Subcutaneous adipose tissue (tissue), 4 donors: ENCODE results near the gene ARMH2. TPM values are rescaled to one million over a fixed set of nuclear protein-coding genes. Genes with fewer than 3 reads are reported as not detected.

Source experiments
- total RNA-seq, 4 donors: library from RNA; depleted of rRNA; stranded (reverse); fragments of >200 nt; gene quantifications; one replicate each; pipeline ENCODE4 v1.1.0, GENCODE V29; 2016
- TF ChIP-seq, protein P1 (sequence below): fragments of 450-650 bp; IDR thresholded peaks from one replicate; pipeline ENCODE4 v1.5.1; 2016; ENCODE audit warnings: low read depth, mild to moderate bottlenecking, control low read depth, antibody characterized with exemption, moderate library complexity

Gene ARMH2
- total RNA-seq, 4 donors from 2014 or later, result not detected

DNA sequence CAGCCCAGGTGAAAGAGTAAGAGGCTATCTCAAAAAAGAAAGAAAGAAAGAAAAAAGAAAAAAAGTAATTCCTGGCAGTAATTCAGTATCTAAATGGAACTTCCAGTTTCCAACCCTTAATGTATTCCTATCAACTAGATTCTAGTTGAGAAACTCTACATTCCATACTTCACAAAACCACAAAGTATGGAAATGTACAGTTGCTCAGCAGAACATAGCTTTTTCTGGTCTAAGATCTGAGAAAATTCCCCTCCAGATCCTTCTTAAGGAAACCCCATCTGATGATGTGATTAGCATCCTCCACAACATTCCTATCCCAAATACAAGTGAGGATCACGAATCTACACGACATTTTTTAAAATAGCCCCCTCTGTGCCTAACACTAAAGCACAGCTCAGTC lies 3.6 kb downstream of the ARMH2 start:
- TF ChIP-seq, protein P1, sequence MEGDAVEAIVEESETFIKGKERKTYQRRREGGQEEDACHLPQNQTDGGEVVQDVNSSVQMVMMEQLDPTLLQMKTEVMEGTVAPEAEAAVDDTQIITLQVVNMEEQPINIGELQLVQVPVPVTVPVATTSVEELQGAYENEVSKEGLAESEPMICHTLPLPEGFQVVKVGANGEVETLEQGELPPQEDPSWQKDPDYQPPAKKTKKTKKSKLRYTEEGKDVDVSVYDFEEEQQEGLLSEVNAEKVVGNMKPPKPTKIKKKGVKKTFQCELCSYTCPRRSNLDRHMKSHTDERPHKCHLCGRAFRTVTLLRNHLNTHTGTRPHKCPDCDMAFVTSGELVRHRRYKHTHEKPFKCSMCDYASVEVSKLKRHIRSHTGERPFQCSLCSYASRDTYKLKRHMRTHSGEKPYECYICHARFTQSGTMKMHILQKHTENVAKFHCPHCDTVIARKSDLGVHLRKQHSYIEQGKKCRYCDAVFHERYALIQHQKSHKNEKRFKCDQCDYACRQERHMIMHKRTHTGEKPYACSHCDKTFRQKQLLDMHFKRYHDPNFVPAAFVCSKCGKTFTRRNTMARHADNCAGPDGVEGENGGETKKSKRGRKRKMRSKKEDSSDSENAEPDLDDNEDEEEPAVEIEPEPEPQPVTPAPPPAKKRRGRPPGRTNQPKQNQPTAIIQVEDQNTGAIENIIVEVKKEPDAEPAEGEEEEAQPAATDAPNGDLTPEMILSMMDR, result no peak

- TF ChIP-seq, protein P1, result no peak
These were observed 10.6 kb downstream of the ARMH2 start for GRCh38 chr6:24788031-24788665.

- TF ChIP-seq, protein P1, result no peak
These were observed 18.5 kb downstream of the ARMH2 start for GRCh38 chr6:24780206-24780605.

DNA sequence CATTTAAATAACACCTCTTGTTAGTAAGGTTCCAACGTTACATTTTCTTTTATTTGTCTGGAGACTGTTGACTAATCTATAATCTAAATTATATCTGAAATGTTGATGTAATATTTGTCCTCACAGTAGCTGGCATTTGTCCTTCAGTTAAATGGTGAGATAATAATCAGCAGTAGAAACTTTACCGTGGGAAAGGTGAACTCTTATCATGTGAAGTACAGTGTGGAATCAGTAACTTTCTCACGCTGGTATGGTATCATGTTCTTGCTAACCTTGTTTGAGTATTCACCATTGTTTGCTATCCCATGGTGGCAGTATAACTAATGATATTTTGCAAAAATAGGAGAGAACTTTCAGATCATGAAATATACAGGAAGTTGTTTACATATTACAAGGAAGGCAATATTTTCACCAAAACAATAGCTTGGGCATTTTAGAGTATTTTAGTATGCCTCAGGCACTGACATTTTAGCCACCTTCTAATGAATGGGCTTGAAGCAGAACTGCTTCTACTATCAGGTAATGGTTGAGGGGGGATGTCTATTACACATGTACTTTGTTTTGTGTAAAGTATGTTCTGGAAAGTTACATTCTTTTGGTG lies 19.2 kb downstream of the ARMH2 start:
- TF ChIP-seq, protein P1, result no peak

- TF ChIP-seq, protein P1, result no peak
These were observed 19.8 kb downstream of the ARMH2 start for GRCh38 chr6:24778878-24779277.

GRCh38 chr6:24778121-24778520 lies 20.6 kb downstream of the ARMH2 start:
- TF ChIP-seq, protein P1, result no peak

DNA sequence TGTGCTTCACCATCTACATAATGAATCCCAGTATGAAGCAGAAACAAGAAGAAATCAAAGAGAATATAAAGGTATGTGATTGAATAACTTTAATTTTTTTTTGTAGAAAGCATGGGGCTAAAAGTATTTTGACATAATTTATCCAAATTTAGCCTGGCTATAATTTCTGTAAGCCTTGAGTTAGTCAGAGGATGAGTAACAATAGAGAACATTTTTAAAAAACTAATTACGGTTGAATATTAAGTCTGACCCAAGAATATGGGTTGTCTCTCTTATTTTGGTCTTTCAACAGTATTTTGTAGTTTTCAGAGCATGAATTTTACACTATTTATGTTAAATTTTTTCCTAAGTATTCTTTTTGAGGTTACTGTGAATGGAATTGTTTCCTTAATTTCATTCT lies 21.5 kb downstream of the ARMH2 start:
- TF ChIP-seq, protein P1, result no peak
